Measurements from ENCODE around the gene CRELD1. TPM values are rescaled to one million over a fixed set of nuclear protein-coding genes. Genes with fewer than 3 reads are reported as not detected.
"Not testable (repeated sequence)": the region's sequence is repeated elsewhere in the genome, so short reads cannot be mapped to it uniquely, and the experiment has no call there.

Gene CRELD1
- total and polyA plus RNA-seq, 10 of the 15 experiments (the other 5 are each of a cell fraction or from before 2014, with no cell fraction given) = 1.3 to 15.9 (median 8.8) TPM

DNA sequence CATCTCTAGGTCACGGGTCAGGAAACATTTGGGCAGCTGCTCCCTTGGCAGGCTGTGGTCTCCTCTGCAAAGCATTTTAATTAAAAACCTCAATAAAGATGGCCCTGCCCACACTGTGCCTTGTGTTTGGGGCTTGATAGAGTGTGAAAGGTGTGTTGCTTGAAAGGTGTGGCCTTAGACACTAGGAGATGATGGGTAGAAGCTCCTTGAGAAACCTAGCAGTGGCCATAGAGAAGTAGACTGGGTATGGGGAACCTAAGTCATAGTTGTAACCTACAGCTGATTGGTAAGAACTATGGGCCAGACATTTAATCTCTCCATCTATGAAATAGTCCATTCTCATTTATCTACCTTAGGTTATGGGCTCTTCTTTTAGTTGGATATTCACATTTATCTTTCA is 39.9 kb upstream of the CRELD1 start:
- in situ Hi-C loops (cut with MboI) = no loop called here
- POLR2A ChIA-PET = interaction anchor here (0.9 to 1.5 kb wide), 3 partner anchors 8 to 54 kb away, joined by 3 to 9 read pairs (median 3); partner anchors contain the start of genes CRELD1 and IL17RE
- H3K4me3 ChIP-seq = no peak overlapping the region
- SMC1A ChIA-PET (ENCODE audit: uncharacterized antibody, unreplicated experiment) = interaction anchor here (1.4 to 2.0 kb wide), 2 partner anchors 38 to 41 kb away, joined by 7 read pairs; partner anchors contain the start of gene CRELD1
- RAD21 ChIA-PET (ENCODE audit: unreplicated experiment) = interaction anchor here (1.1 to 2.2 kb wide), 2 partner anchors 39 to 40 kb away, joined by 3 to 9 read pairs; partner anchors contain the start of gene CRELD1
- H3K9me3 ChIP-seq (replicated peaks; ENCODE audit: control insufficient read depth, insufficient read depth, low read length) = no peaks in the 10 kb centered on the region; the same call in 2 of the 3 replicates
- H4K20me1 ChIP-seq (ENCODE audit: control insufficient read depth, insufficient read depth) = no peaks in the 10 kb centered on the region
- no peak overlapping the region for H3K4me2 ChIP-seq (ENCODE audit: control insufficient read depth, insufficient read depth)
- H3K9ac ChIP-seq (ENCODE audit: control insufficient read depth, insufficient read depth, low read length) = no peak overlapping the region
- H3K4me1 ChIP-seq (ENCODE audit: control insufficient read depth, insufficient read depth, low read length) = no peaks in the 10 kb centered on the region
- no peaks in the 10 kb centered on the region for H3K27me3 ChIP-seq (replicated peaks in 1 of 2; ENCODE audit: control insufficient read depth in 2 of 2, insufficient read depth in 2 of 2, low read length in 1 of 2)
- FAIRE-seq = no peak
- H3K36me3 ChIP-seq (ENCODE audit: control insufficient read depth in 2 of 2, insufficient read depth in 2 of 2, low read length in 1 of 2) = peaks cover 2 to 12% of the 10 kb centered on the region in 2 experiments
- TF ChIP-seq, protein P1, sequence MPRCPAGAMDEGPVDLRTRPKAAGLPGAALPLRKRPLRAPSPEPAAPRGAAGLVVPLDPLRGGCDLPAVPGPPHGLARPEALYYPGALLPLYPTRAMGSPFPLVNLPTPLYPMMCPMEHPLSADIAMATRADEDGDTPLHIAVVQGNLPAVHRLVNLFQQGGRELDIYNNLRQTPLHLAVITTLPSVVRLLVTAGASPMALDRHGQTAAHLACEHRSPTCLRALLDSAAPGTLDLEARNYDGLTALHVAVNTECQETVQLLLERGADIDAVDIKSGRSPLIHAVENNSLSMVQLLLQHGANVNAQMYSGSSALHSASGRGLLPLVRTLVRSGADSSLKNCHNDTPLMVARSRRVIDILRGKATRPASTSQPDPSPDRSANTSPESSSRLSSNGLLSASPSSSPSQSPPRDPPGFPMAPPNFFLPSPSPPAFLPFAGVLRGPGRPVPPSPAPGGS (IDR thresholded peaks at IDR 0.05; ENCODE audit: borderline replicate concordance, insufficient read depth, low read depth, low read length, poor library complexity, severe bottlenecking) = no peak
- TF ChIP-seq CREM (IDR thresholded peaks at IDR 0.05; ENCODE audit: low read depth) (no peak), CEBPB (IDR thresholded peaks at IDR 0.05; ENCODE audit: borderline replicate concordance in 1 of 2, low read depth in 2 of 2, low read length in 2 of 2) (no peak)
- ATAC-seq = no peak
- H3K79me2 ChIP-seq (ENCODE audit: control insufficient read depth, insufficient read depth, low read length) = peaks cover 34% of the 10 kb centered on the region
- no peak overlapping the region for H2AFZ ChIP-seq (ENCODE audit: control insufficient read depth, low read depth, low read length)
- 100% methylated on average over 1 of the region's 1 CpG for WGBS (ENCODE audit: insufficient coverage, insufficient replicate concordance, low lambda C conversion rate, missing lambda C conversion rate)
- no peak for DNase-seq (ENCODE audit: low read depth, low spot score)
- BruUV-seq (replicated peaks) = no TSS peak
- no peak overlapping the region for H3K27ac ChIP-seq (ENCODE audit: control insufficient read depth, insufficient read depth)
- intact Hi-C loops (cut with micrococcal nuclease; ENCODE audit: unreplicated experiment) = no loop called here
- CTCF ChIA-PET = interaction anchor here (0.8 to 1.7 kb wide), 3 partner anchors 18 to 43 kb away, joined by 3 to 5 read pairs (median 3); no protein-coding TSS in a partner anchor

DNA sequence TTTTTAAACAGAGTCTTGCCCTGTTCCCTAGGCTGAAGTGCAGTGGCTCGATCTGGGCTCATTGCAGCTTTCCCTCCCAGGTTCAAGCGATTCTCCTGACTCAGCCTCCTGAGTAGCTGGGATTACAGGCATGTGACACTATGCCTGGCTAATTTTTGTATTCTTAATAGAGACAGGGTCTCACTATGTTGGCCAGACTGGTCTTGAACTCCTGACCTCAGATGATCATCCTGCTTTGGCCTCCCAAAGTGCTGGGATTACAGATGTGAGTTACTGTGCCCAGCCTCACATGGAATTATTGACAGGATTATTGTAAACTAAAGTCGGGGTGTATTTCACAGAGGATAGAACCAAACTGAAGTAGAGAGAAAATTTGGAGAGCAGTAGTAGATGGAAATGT is 37.9 kb upstream of the CRELD1 start:
- ChIA-PET CTCF (interaction anchor here (1.6 kb wide), 1 partner anchor 30 kb away, joined by 3 read pairs; no protein-coding TSS in a partner anchor), SMC1A (ENCODE audit: uncharacterized antibody, unreplicated experiment) (interaction anchor here (1.6 kb wide), 1 partner anchor 16 kb away, joined by 3 read pairs; no protein-coding TSS in a partner anchor)
- Histone ChIP-seq H3K79me2 (ENCODE audit: control insufficient read depth, insufficient read depth, low read length) (peaks cover 28% of the 10 kb centered on the region), H3K36me3 (ENCODE audit: control insufficient read depth in 2 of 2, insufficient read depth in 2 of 2, low read length in 1 of 2) (peaks cover 2 to 12% of the 10 kb centered on the region in 2 experiments)
- H3K4me2 ChIP-seq (ENCODE audit: control insufficient read depth, insufficient read depth); H2AFZ ChIP-seq (ENCODE audit: control insufficient read depth, low read depth, low read length); intact Hi-C loops (cut with micrococcal nuclease; ENCODE audit: unreplicated experiment); H4K20me1 ChIP-seq (ENCODE audit: control insufficient read depth, insufficient read depth); H3K27me3 ChIP-seq (replicated peaks in 1 of 2; ENCODE audit: control insufficient read depth in 2 of 2, insufficient read depth in 2 of 2, low read length in 1 of 2); H3K27ac ChIP-seq (ENCODE audit: control insufficient read depth, insufficient read depth); H3K9ac ChIP-seq (ENCODE audit: control insufficient read depth, insufficient read depth, low read length); RAD21 ChIA-PET (ENCODE audit: unreplicated experiment); in situ Hi-C loops (cut with MboI); H3K4me1 ChIP-seq (ENCODE audit: control insufficient read depth, insufficient read depth, low read length); H3K4me3 ChIP-seq; H3K9me3 ChIP-seq (replicated peaks; ENCODE audit: control insufficient read depth, insufficient read depth, low read length); FAIRE-seq; ATAC-seq; DNase-seq (ENCODE audit: low read depth, low spot score); BruUV-seq (replicated peaks); POLR2A ChIA-PET: not testable (repeated sequence)
- 100% methylated on average over 2 of the region's 3 CpGs for WGBS (ENCODE audit: insufficient coverage, insufficient replicate concordance, low lambda C conversion rate, missing lambda C conversion rate)

DNA sequence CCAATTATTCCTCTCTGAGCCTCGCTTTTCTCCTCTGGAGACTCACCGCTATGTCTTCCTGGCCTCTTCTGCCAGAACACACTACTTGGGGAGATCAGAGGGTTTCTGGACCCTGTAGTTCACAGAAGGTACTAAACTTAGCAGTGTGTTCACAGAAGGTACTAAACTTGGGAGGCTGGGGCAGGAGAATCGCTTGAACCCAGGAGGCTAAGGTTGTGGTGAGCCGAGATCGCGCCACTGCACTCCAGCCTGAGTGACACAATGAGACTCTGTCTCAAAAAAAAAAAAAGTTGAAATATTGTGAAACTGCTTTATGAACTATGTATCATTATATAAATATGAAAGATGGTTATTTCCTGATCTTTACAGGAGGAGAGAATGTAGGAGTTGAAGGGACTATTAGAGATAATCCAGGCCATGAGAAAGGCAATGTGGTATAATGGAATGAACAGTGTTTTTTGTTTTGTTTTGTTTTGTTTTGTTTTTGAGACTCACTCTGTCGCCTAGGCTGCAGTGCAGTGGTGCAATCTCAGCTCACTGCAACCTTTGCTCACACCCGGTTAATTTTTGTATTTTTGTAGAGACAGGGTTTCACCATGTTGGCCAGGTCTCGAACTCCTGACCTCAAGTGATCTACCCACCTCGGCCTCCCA is 36.8 kb upstream of the CRELD1 start:
- H3K4me3 ChIP-seq; H3K4me2 ChIP-seq (ENCODE audit: control insufficient read depth, insufficient read depth); H2AFZ ChIP-seq (ENCODE audit: control insufficient read depth, low read depth, low read length); H3K9ac ChIP-seq (ENCODE audit: control insufficient read depth, insufficient read depth, low read length); H3K27me3 ChIP-seq (replicated peaks in 1 of 2; ENCODE audit: control insufficient read depth in 2 of 2, insufficient read depth in 2 of 2, low read length in 1 of 2); H3K9me3 ChIP-seq (replicated peaks; ENCODE audit: control insufficient read depth, insufficient read depth, low read length); H3K4me1 ChIP-seq (ENCODE audit: control insufficient read depth, insufficient read depth, low read length); DNase-seq (ENCODE audit: low read depth, low spot score); in situ Hi-C loops (cut with MboI); BruUV-seq (replicated peaks); intact Hi-C loops (cut with micrococcal nuclease; ENCODE audit: unreplicated experiment); H3K27ac ChIP-seq (ENCODE audit: control insufficient read depth, insufficient read depth); FAIRE-seq; H4K20me1 ChIP-seq (ENCODE audit: control insufficient read depth, insufficient read depth): not testable (repeated sequence)
- peak; percentile 10; the same call in 2 of the 3 replicates for ATAC-seq
- SMC1A ChIA-PET (ENCODE audit: uncharacterized antibody, unreplicated experiment) = interaction anchor here (1.3 kb wide), 1 partner anchor 35 kb away, joined by 4 read pairs; no protein-coding TSS in a partner anchor
- POLR2A ChIA-PET = interaction anchor here (1.0 to 1.2 kb wide), 2 partner anchors 20 to 24 kb away, joined by 3 to 7 read pairs; partner anchors contain the start of gene IL17RC
- Histone ChIP-seq H3K79me2 (ENCODE audit: control insufficient read depth, insufficient read depth, low read length) (peaks cover 16% of the 10 kb centered on the region), H3K36me3 (ENCODE audit: control insufficient read depth in 2 of 2, insufficient read depth in 2 of 2, low read length in 1 of 2) (peaks cover 2 to 12% of the 10 kb centered on the region in 2 experiments)
- RAD21 ChIA-PET (ENCODE audit: unreplicated experiment) = interaction anchor here (1.1 kb wide), 1 partner anchor 36 kb away, joined by 4 read pairs; no protein-coding TSS in a partner anchor
- WGBS (ENCODE audit: insufficient coverage, insufficient replicate concordance, low lambda C conversion rate, missing lambda C conversion rate) = over 99% methylated on average over 10 of the region's 10 CpGs
- CTCF ChIA-PET = interaction anchor here (2.0 kb wide), 1 partner anchor 13 kb away, joined by 7 read pairs; no protein-coding TSS in a partner anchor
